Sigmoid colon (tissue), 7 donors: ENCODE results near the gene C6orf132. TPM values are rescaled to one million over a fixed set of nuclear protein-coding genes. Genes with fewer than 3 reads are reported as not detected.

Experiments
- DNase-seq: peaks from one replicate; pipeline ENCODE4 v3.0.0-alpha.2; 2019
- H3K27ac ChIP-seq, 4 donors: fragments of 200-600 bp; sonication (generic); one replicate each; pipeline ENCODE4 v1.5.1; 2016 to 2019; ENCODE audit warnings: mild to moderate bottlenecking in 1 of 4
- H3K27me3 ChIP-seq, 3 donors: fragments of 200-600 bp; sonication (generic); one replicate each; pipeline ENCODE4 v1.5.1; 2019; ENCODE audit warnings: mild to moderate bottlenecking in 1 of 3
- H3K36me3 ChIP-seq, 4 donors: fragments of 200-600 bp; sonication (generic); one replicate each; pipeline ENCODE4 v1.5.1; 2016 to 2019
- H3K4me1 ChIP-seq, 4 donors: fragments of 200-600 bp; sonication (generic); one replicate each; pipeline ENCODE4 v1.5.1; 2017 to 2019
- H3K4me3 ChIP-seq, 4 donors: fragments of 200-600 bp; sonication (generic); one replicate each; pipeline ENCODE4 v1.5.1; 2017 to 2019; ENCODE audit warnings: mild to moderate bottlenecking in 2 of 4, moderate library complexity in 1 of 4
- H3K9me3 ChIP-seq, 4 donors: fragments of 200-600 bp in 3 of 4; sonication (generic) in 3 of 4; one replicate each; pipeline versions ENCODE4 v1.5.1 to v1.6.1; 2013 to 2019
- CTCF ChIP-seq, 4 experiments: fragments of 450-650 bp in 3 of 4; fragments of 200-600 bp in 1 of 4; IDR thresholded peaks; one replicate each; pipeline ENCODE4 v1.5.1; 2016 to 2019; ENCODE audit warnings: antibody characterized with exemption in 4 of 4, mild to moderate bottlenecking in 3 of 4, moderate library complexity in 2 of 4
- EP300 ChIP-seq, 4 donors: sonication (generic); formaldehyde crosslinking; IDR thresholded peaks; one replicate each; pipeline ENCODE4 v1.6.1; 2017; ENCODE audit warnings: antibody characterized with exemption in 4 of 4
- POLR2A ChIP-seq, 2 donors: fragments of 450-650 bp; IDR thresholded peaks; one replicate each; pipeline ENCODE4 v1.6.1; 2016; ENCODE audit warnings: antibody characterized with exemption in 2 of 2, mild to moderate bottlenecking in 2 of 2, moderate library complexity in 2 of 2
- POLR2AphosphoS5 ChIP-seq, 4 donors: sonication (generic); formaldehyde crosslinking; IDR thresholded peaks; one replicate each; pipeline ENCODE4 v1.6.1; 2017; ENCODE audit warnings: antibody characterized with exemption in 4 of 4
- WGBS, 2 donors: extraction: QIAGEN DNeasy Blood & Tissue Kit; methylation state at CpG; one replicate each; pipeline ENCODE4 v1.1.7; 2013; 5-methylcytosine and 5-hydroxymethylcytosine counted together
- intact Hi-C: fragments of 100-400 bp; cut with DNase I; formaldehyde crosslinking; loops from one replicate; pipeline ENCODE4 v1.15.1; 2023
- polyA plus RNA-seq, 3 donors: library from polyadenylated mRNA; stranded (reverse); fragments of 200-250 nt; gene quantifications; one replicate each; pipeline ENCODE4 v1.2.3, GENCODE V29; 2013
- total RNA-seq, 4 donors: library from RNA; depleted of rRNA; stranded (reverse); fragments of >200 nt; gene quantifications; one replicate each; pipeline ENCODE4 v1.1.0, GENCODE V29; 2016
- donor health status: healthy with polysubstance abuse.
- donor health status: Bipolar disorder and iron deficiency.
- donor health status: healthy.

The C6orf132 gene
- total and polyA plus RNA-seq, 7 donors, result 0.33 to 91.3 (median 20.9) TPM; not detected in 1

- 87 to 92% methylated on average over 9 of the region's 9 CpGs for WGBS, 2 donors
- intact Hi-C loops, result no loop called here
These were observed 22.6 kb upstream of the C6orf132 start for GRCh38 chr6:42165016-42165415.

GRCh38 chr6:42163981-42164380 lies 21.6 kb upstream of the C6orf132 start:
- no peaks in the 10 kb centered on the region for H3K36me3 ChIP-seq
- H3K4me3 ChIP-seq, result no peak overlapping the region
- 84 to 85% methylated on average over 1 of the region's 1 CpG for WGBS, 2 donors
- H3K27me3 ChIP-seq, result no peaks in the 10 kb centered on the region
- no peak overlapping the region for H3K27ac ChIP-seq
- intact Hi-C loops, result no loop called here
- H3K4me1 ChIP-seq, result no peaks in the 10 kb centered on the region
- TF ChIP-seq CTCF (IDR thresholded peaks at IDR 0.05) (no peak), EP300 (IDR thresholded peaks at IDR 0.05) (no peak), POLR2A (IDR thresholded peaks at IDR 0.05) (no peak), POLR2AphosphoS5 (IDR thresholded peaks at IDR 0.05) (no peak)
- DNase-seq, result no peak
- no peaks in the 10 kb centered on the region for H3K9me3 ChIP-seq

More at GRCh38 chr6:42165016-42165415, 22.6 kb upstream of the C6orf132 start:
- Histone ChIP-seq H3K9me3 (no peaks in the 10 kb centered on the region), H3K4me3 (no peak overlapping the region), H3K36me3 (no peaks in the 10 kb centered on the region), H3K27ac (no peak overlapping the region), H3K4me1 (no peaks in the 10 kb centered on the region), H3K27me3 (no peaks in the 10 kb centered on the region)
- DNase-seq, result no peak
- no peak for TF ChIP-seq EP300 (IDR thresholded peaks at IDR 0.05)

GRCh38 chr6:42162812-42163211 lies 20.4 kb upstream of the C6orf132 start:
- peaks cover 0 to 3% (median 2%) of the 10 kb centered on the region in 4 donors for H3K4me1 ChIP-seq
- no peaks in the 10 kb centered on the region for H3K9me3 ChIP-seq
- DNase-seq, result no peak
- intact Hi-C loops, result no loop called here
- no peak for TF ChIP-seq POLR2A (IDR thresholded peaks at IDR 0.05)
- TF ChIP-seq EP300 (IDR thresholded peaks at IDR 0.05), result no peak
- no peak for TF ChIP-seq POLR2AphosphoS5 (IDR thresholded peaks at IDR 0.05)
- no peak for TF ChIP-seq CTCF (IDR thresholded peaks at IDR 0.05)
- no peaks in the 10 kb centered on the region for H3K36me3 ChIP-seq
- no peaks in the 10 kb centered on the region for H3K27me3 ChIP-seq
- 73 to 89% methylated on average over 13 of the region's 13 CpGs for WGBS, 2 donors
- H3K4me3 ChIP-seq, result no peak overlapping the region
- H3K27ac ChIP-seq, result no peak overlapping the region

GRCh38 chr6:42162384-42162783 lies 20.0 kb upstream of the C6orf132 start:
- no peak overlapping the region for H3K4me3 ChIP-seq

GRCh38 chr6:42159431-42160024 lies 17.1 kb upstream of the C6orf132 start:
- H3K4me3 ChIP-seq, result no peak overlapping the region
- H3K27ac ChIP-seq, result no peak overlapping the region
- H3K9me3 ChIP-seq, result no peaks in the 10 kb centered on the region
- peaks cover 0 to 6% (median 2%) of the 10 kb centered on the region in 4 donors for H3K4me1 ChIP-seq
- WGBS, 2 donors, result 16 to 71% methylated on average over 4 of the region's 4 CpGs
- H3K27me3 ChIP-seq, result no peaks in the 10 kb centered on the region
- no peaks in the 10 kb centered on the region for H3K36me3 ChIP-seq
- no peak for DNase-seq
- TF ChIP-seq POLR2AphosphoS5 (IDR thresholded peaks at IDR 0.05) (no peak), EP300 (IDR thresholded peaks at IDR 0.05) (no peak), POLR2A (IDR thresholded peaks at IDR 0.05) (no peak), CTCF (IDR thresholded peaks at IDR 0.05) (no peak)
- intact Hi-C loops, result no loop called here

More at GRCh38 chr6:42162384-42162783, 20.0 kb upstream of the C6orf132 start:
- Histone ChIP-seq H3K9me3 (no peaks in the 10 kb centered on the region), H3K4me1 (peaks cover 0 to 6% (median 2%) of the 10 kb centered on the region in 4 donors), H3K27ac (no peak overlapping the region), H3K27me3 (no peaks in the 10 kb centered on the region), H3K36me3 (no peaks in the 10 kb centered on the region)
- intact Hi-C loops, result no loop called here
- TF ChIP-seq EP300 (IDR thresholded peaks at IDR 0.05) (no peak), POLR2AphosphoS5 (IDR thresholded peaks at IDR 0.05) (no peak), CTCF (IDR thresholded peaks at IDR 0.05) (no peak), POLR2A (IDR thresholded peaks at IDR 0.05) (no peak)
- no peak for DNase-seq
- WGBS, 2 donors, result 60 to 76% methylated on average over 7 of the region's 7 CpGs
